Ramos (cell line): ENCODE data around the gene SRPK2.
"Not testable (repeated sequence)": the region's sequence is repeated elsewhere in the genome, so short reads cannot be mapped to it uniquely, and the experiment has no call there.

Source experiments
- in situ Hi-C: fragments of 300-500 bp; cut with MboI; formaldehyde crosslinking; loops from one replicate; pipeline ENCODE4 v1.14.3; 2022; ENCODE audit warnings: low sequenced_read_pairs; ENCODE audit not compliant: unreplicated experiment

Gene SRPK2

GRCh38 chr7:105204520-105204919 lies 184.2 kb downstream of the SRPK2 start:
- in situ Hi-C loops = no loop called here

- in situ Hi-C loops = no loop called here
Measured at GRCh38 chr7:105202616-105203015, 186.1 kb downstream of the SRPK2 start.

DNA sequence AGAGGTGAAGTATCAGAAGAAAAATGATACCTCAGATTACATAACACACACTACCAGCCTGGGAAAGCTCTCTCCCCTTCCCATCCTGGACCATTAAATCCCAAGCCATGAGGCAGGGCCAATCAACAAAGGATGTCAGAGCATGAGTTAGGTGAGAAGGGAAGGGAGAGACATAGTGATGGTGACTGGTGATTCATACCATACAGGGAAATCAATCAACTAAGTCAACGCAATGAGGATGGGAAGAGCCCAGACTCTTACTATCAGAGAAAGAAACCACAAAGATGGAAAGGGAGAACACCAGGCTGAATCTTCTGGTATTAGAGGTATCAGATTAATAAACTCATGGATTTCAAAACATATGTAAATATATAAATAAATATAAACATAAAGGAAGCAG lies 189.3 kb downstream of the SRPK2 start:
- in situ Hi-C loops = no loop called here

- in situ Hi-C loops = no loop called here
Measured at GRCh38 chr7:105198223-105198622, 190.5 kb downstream of the SRPK2 start.

DNA sequence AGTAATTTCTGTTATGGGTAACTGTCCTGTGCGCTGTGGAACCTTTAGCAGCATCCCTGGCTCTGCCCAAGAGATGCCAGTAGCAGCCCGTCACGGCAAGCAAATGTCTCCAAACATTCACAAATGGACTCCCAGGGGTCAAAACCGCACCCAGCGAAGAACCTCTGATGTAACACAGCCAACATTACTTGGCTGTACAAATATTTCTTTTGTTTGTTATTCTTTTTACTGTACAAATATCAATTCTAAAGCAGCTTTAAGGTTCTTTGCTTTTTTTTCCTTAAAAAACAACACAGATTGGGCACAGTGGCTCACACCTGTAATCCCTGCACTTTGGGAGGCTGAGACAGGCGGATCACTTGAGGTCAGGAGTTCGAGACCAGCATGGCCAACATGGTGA lies 192.2 kb downstream of the SRPK2 start:
- in situ Hi-C loops = no loop called here

GRCh38 chr7:105195891-105196290 lies 192.8 kb downstream of the SRPK2 start:
- in situ Hi-C loops = no loop called here

DNA sequence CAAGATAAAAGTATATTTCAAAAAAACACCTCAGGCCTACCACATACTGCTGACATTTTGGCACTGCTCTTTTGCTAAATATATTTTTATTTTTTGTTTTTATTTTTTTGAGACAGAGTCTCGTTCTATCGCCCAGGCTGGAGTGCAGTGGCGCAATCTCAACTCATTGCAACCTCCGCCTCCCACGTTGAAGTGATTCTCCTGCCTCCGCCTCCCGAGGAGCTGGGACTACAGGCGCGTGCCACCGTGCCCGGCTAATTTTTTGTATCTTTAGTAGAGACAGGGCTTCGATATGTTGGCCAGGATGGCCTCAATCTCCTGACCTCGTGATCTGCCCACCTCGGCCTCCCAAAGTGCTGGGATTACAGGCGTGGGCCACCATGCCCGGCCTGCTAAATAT lies 193.8 kb downstream of the SRPK2 start:
- in situ Hi-C loops = not testable (repeated sequence)

DNA sequence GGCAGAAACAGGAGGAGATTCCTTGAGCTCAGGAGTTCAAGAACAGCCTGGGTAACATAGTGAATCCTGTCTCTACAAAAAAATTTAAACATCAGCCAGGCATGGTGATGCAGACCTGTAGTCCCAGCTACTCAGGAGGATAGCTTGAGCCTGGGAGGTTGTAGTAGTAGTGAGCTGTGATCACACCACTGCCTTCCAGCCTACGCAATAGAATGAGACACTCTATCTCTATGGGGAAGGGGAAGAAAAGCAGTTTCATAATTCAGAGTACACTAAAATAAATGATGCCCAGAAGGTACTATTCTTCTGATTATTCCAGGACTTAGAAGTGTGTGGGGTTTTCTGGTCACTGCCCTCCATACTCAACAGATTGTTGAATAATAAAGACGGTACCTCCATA lies 197.4 kb downstream of the SRPK2 start:
- in situ Hi-C loops = no loop called here

DNA sequence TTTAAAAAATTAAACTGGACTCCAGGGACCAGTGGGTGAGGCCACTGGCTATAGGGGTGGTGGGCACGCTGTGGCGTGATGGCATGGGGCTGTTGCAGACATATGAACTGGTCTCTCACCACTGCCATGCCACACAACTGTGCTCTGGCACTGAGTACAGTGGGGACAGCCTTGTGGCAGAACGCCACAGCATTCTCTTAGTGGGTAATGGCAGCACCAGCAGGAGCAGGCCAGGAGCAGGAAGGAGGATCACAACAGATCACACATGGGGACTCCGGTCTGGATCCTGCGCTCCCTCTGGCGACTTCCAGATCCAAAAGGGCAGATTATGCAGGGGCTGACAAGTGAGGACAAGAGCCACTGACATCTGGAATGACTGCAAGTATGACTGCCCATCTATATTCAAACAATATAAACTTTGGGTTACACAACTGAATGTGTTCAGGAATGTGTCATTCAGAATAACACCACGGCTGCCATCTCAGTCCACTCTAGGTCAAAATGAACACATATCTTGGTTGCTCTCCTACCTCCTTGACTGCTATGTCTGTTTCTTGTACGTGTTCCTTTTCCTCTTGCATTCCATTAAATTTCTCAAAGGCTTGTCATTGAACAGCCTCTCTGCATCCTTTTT lies 198.7 kb downstream of the SRPK2 start:
- in situ Hi-C loops = no loop called here

GRCh38 chr7:105188201-105188600 lies 200.5 kb downstream of the SRPK2 start:
- in situ Hi-C loops = no loop called here

DNA sequence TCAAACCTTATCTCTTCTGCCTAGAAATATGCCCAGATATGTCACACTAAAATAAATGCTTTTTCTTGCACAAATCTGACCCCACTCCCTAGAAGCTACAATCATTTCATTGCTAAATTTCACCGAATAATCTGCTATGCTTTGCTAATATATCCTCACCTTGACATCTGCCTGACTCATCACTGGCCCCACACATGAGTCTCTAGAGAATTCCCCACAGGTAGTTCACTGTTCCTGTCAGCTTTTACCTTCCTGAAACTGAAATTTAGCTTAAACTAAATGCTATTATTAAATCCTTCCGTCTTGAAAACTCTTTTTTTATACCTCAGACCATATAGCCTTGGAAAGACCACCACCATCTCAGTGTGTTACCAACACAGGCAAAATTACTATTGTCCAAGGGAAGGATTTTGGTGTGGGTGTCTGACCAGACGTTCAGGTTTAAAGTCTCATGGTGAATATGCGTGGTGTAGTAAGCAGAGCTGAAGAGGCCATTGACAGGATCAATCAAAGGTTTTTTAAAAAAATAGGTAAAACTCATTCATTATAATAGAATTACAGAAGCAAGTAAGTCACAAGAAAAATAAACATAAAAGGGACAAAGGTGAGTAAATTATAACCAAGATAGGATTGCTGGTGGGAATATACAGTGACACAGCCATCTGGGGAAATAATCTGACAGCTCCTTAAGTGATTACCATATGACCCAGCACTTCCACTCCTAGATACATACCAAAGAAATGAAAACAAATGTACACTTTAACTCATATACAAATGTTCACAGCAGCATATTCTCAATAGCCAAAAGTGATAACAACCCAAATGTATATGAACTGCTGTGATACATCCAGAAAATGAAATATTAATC lies 201.2 kb downstream of the SRPK2 start:
- in situ Hi-C loops = no loop called here

- in situ Hi-C loops = no loop called here
Measured at GRCh38 chr7:105185290-105186010, 203.3 kb downstream of the SRPK2 start.

GRCh38 chr7:105180002-105180401 lies 208.7 kb downstream of the SRPK2 start:
- in situ Hi-C loops = no loop called here

GRCh38 chr7:105178928-105179541 lies 209.7 kb downstream of the SRPK2 start:
- in situ Hi-C loops = no loop called here

GRCh38 chr7:105178177-105178576 lies 210.5 kb downstream of the SRPK2 start:
- in situ Hi-C loops = no loop called here

DNA sequence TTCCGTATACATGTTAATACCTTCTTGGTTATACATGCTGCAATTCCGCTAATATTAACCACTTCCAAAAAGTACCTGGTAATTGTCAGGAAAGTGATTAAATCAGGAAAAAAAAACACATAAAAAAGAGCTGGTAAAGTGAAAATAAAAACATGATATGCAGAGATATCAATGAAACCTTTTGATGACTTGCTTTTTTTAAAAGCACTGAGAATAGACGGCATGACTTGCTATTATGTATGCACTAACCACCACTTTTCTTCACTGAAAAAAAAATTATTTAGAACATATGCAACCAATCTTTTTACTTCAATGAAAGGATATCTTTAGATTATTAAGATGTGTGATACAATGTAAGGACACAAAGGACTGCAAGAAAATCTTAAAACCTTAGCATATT lies 211.7 kb downstream of the SRPK2 start:
- in situ Hi-C loops = no loop called here

GRCh38 chr7:105173586-105173985 lies 215.1 kb downstream of the SRPK2 start:
- in situ Hi-C loops = no loop called here

DNA sequence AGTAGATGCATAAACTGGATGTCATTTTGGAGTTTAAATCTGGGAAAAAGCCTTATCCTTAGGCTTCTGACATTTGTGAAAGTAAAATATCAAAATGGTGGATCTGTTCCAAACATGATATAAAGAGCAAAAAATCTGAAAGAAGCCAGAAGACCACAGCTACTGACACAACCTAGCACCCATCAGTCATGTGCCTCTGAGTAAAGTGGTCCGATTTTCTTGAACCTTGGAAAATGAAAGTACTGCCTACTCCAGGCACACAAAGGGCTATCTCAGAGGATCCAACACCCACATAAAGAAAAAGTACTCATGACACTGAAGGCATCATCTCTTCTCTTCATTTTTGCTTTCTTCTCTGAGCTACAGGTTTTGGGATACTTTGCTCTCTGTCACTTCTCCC lies 224.0 kb downstream of the SRPK2 start:
- in situ Hi-C loops = no loop called here

GRCh38 chr7:105163718-105164117 lies 225.0 kb downstream of the SRPK2 start:
- in situ Hi-C loops = no loop called here

GRCh38 chr7:105161366-105161765 lies 227.4 kb downstream of the SRPK2 start:
- in situ Hi-C loops = no loop called here

- in situ Hi-C loops = no loop called here
Measured at GRCh38 chr7:105157278-105157677, 231.4 kb downstream of the SRPK2 start.
